Heart right ventricle (tissue), 16 donors: ENCODE measurements around the gene ZNF502. TPM values are rescaled to one million over a fixed set of nuclear protein-coding genes. Genes with fewer than 3 reads are reported as not detected.

Source experiments
- ATAC-seq, 8 donors: fragments of 200-7000 bp; cut with Tn5 transposase; one replicate each; pipeline ENCODE4 v1.9.1; 2020; ENCODE audit warnings: mild to moderate bottlenecking in 8 of 8, moderate library complexity in 8 of 8, moderate number of reproducible peaks in 1 of 8
- DNase-seq, 2 donors: peaks; one replicate each; pipeline ENCODE4 v3.0.0-alpha.2; 2020
- H3K27ac ChIP-seq, 10 donors: fragments of 200-600 bp; sonication (generic) in 2 of 10; one replicate each; pipeline versions ENCODE4 v1.5.0 to v1.8.0; 2020 to 2022; ENCODE audit warnings: mild to moderate bottlenecking in 3 of 10
- H3K27me3 ChIP-seq, 7 donors: fragments of 200-600 bp; one replicate each; pipeline ENCODE4 v1.8.0; 2021 to 2022; ENCODE audit warnings: mild to moderate bottlenecking in 2 of 7
- H3K36me3 ChIP-seq, 9 donors: fragments of 200-600 bp; sonication (generic) in 1 of 9; one replicate each; pipeline versions ENCODE4 v1.5.0 to v1.8.0; 2020 to 2022; ENCODE audit warnings: mild to moderate bottlenecking in 2 of 9
- H3K4me1 ChIP-seq, 9 donors: fragments of 200-600 bp; sonication (generic) in 1 of 9; one replicate each; pipeline versions ENCODE4 v1.5.0 to v1.8.0; 2020 to 2022; ENCODE audit warnings: mild to moderate bottlenecking in 4 of 9
- H3K4me3 ChIP-seq, 10 donors: fragments of 200-600 bp; sonication (generic) in 2 of 10; one replicate each; pipeline versions ENCODE4 v1.5.0 to v1.8.0; 2020 to 2022; ENCODE audit warnings: mild to moderate bottlenecking in 7 of 10, moderate library complexity in 2 of 10
- H3K9me3 ChIP-seq, 11 donors: fragments of 200-600 bp in 10 of 11; sonication (generic) in 2 of 11; one replicate each; pipeline versions ENCODE4 v1.5.0 to v1.8.0; 2013 to 2022; ENCODE audit warnings: mild to moderate bottlenecking in 2 of 11, control low read depth in 1 of 11, moderate library complexity in 1 of 11
- CTCF ChIP-seq, 9 donors: fragments of 200-600 bp; sonication (generic) in 2 of 9; IDR thresholded peaks; one replicate each; pipeline versions ENCODE4 v1.5.0 to v1.8.0; 2021 to 2022; ENCODE audit warnings: antibody characterized with exemption in 9 of 9, mild to moderate bottlenecking in 5 of 9, moderate library complexity in 1 of 9
- WGBS, 2 donors: extraction: QIAGEN DNeasy Blood & Tissue Kit; methylation state at CpG; one replicate each; pipeline ENCODE4 v1.1.7; 2013; ENCODE audit warnings: inconsistent platforms in 1 of 2; 5-methylcytosine and 5-hydroxymethylcytosine counted together
- intact Hi-C, 10 donors: fragments of 100-400 bp; cut with DNase I; formaldehyde crosslinking; loops; one replicate each; pipeline versions ENCODE4 v1.11.1 to v1.14.2; 2022
- polyA plus RNA-seq, 2 donors: library from polyadenylated mRNA; stranded (reverse); fragments of 200-250 nt; gene quantifications; one replicate each; pipeline ENCODE4 v1.2.3, GENCODE V29; 2013
- total RNA-seq, 10 donors: library from RNA; stranded (reverse); fragmentation: NEBNext Ultra II Directional in 3 of 10; extraction: Animal tissue kit (Norgen Biotek cat#: 25700) in 3 of 10; gene quantifications; one replicate each; pipeline versions ENCODE4 v1.2.1 to v1.2.4, GENCODE V29; 2021 to 2023
- donor health status: Arrhythmogenic right ventricular cardiomyopathy.
- donor health status: ischemic (EF 13 %, LVEDD 7.1; RV severe dilation, severe dysfunction).
- donor health status: healthy with polysubstance abuse.
- donor health status: DM: no; HTN: yes; CAD: no.
- donor health status: DM: no; HTN: no; CAD: no.
- donor health status: ischemic (EF 25% LVEDD 6.9; RV normal size, moderate dysfunction).
- donor health status: ischemic (EF 25% LVEDD 5.7; RV mildly dilated, moderate dysfunction).
- donor health status: healthy.
- donor health status: DM: yes; HTN: yes; CAD: no.
- donor health status: Ischemic cardiomyopathy.
- donor health status: ischemic (EF 35%, LVEDD 5.7; RV mildly dilated, moderate dysfunction).
- donor health status: nonischemic (EF 11% LVEDD 7.7; RV severe dilation, severe dysfunction).
- donor health status: DM: yes; HTN: yes; CAD: no.
- donor health status: PGD.
- donor health status: ischemic (EF 29% LVEDD 5.4; RV normal size, mild dysfunction).
- donor health status: nonischemic (EF 23%, LVEDD 6.1; RV moderate dilation, normal function).

Gene ZNF502
- total and polyA plus RNA-seq, 12 donors = 1.9 to 4.6 (median 3.2) TPM

GRCh38 chr3:44721231-44722102 lies 9.0 kb downstream of the ZNF502 start:
- Histone ChIP-seq H3K4me3 (no peak overlapping the region), H3K36me3 (peaks cover 0 to 86% (median 45%) of the 10 kb centered on the region in 9 donors), H3K4me1 (no peaks in the 10 kb centered on the region), H3K9me3 (peaks cover 13 to 100% (median 99%) of the 10 kb centered on the region in 11 donors), H3K27me3 (no peaks in the 10 kb centered on the region), H3K27ac (no peak overlapping the region)
- no peak for TF ChIP-seq CTCF (IDR thresholded peaks at IDR 0.05)
- ATAC-seq = no peak
- DNase-seq = no peak
- intact Hi-C loops = loop anchor here in 1 of 10 donors (10.0 kb wide), 1 partner anchor 143 kb away; the partner anchor contains the start of gene TMEM42
- 99% methylated on average over 10 of the region's 10 CpGs for WGBS, 2 donors

GRCh38 chr3:44722103-44722401 lies 9.6 kb downstream of the ZNF502 start:
- DNase-seq (no peak), ATAC-seq (no peak)
- Histone ChIP-seq H3K4me1 (no peaks in the 10 kb centered on the region), H3K36me3 (peaks cover 0 to 80% (median 45%) of the 10 kb centered on the region in 9 donors), H3K9me3 (peaks cover 13 to 100% (median 98%) of the 10 kb centered on the region in 11 donors), H3K27me3 (no peaks in the 10 kb centered on the region), H3K27ac (no peak overlapping the region), H3K4me3 (no peak overlapping the region)
- TF ChIP-seq CTCF (IDR thresholded peaks at IDR 0.05) = no peak
- intact Hi-C loops = loop anchor here in 1 of 10 donors (10.0 kb wide), 1 partner anchor 143 kb away; the partner anchor contains the start of gene TMEM42
- 97 to 98% methylated on average over 1 of the region's 1 CpG for WGBS, 2 donors

- H3K27me3 ChIP-seq = no peaks in the 10 kb centered on the region
- DNase-seq (peak; percentile 93 to 96), ATAC-seq (peak; percentile 99 to 100 (median 100))
- peak within 1 kb of the TSS; percentile 61 to 91 (median 80) for H3K4me3 ChIP-seq
- intact Hi-C loops = loop anchor here in 3 of 10 donors (1.0 to 10.0 kb wide), 4 partner anchors 17 to 135 kb away; partner anchors contain the start of genes ZNF502 (in 2 of the 3), KIAA1143 (in 1 of the 3), KIF15 (in 1 of the 3) and TMEM42 (in 1 of the 3)
- WGBS, 2 donors = 1% methylated on average over 46 of the region's 46 CpGs
- peaks cover 0 to 92% (median 74%) of the 10 kb centered on the region in 11 donors for H3K9me3 ChIP-seq
- peaks cover 0 to 11% (median 3%) of the 10 kb centered on the region in 9 donors for H3K4me1 ChIP-seq
- H3K36me3 ChIP-seq = peaks cover 0 to 53% (median 35%) of the 10 kb centered on the region in 9 donors
- peak within 1 kb of the TSS in 9 of 10 donors; percentile 51 to 79 (median 63) for H3K27ac ChIP-seq
- no peak for TF ChIP-seq CTCF (IDR thresholded peaks at IDR 0.05)
These were observed 17.0 kb downstream of the ZNF502 start, which contains the start of gene ZNF501 for GRCh38 chr3:44729384-44729910. Gene ZNF501 (plus strand): TSS chr3:44729635. CDS start chr3:44734422, 4,787 bp downstream.

DNA sequence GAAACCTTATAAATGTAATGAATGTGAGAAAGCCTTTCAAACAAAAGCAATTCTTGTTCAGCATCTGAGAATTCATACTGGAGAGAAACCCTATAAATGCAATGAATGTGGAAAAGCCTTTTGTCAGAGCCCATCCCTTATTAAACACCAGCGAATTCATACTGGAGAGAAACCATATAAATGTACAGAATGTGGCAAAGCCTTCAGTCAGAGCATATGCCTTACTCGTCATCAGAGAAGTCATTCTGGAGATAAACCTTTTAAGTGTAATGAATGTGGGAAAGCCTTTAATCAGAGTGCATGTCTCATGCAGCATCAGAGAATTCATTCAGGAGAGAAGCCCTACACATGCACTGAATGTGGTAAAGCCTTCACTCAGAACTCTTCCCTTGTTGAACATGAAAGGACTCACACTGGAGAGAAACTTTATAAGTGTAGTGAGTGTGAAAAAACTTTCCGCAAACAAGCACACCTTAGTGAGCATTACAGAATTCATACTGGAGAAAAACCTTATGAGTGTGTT lies 22.2 kb downstream of the ZNF502 start:
- peaks cover 13 to 98% (median 83%) of the 10 kb centered on the region in 11 donors for H3K9me3 ChIP-seq
- no peak overlapping the region for H3K4me3 ChIP-seq
- H3K27me3 ChIP-seq = no peaks in the 10 kb centered on the region
- ATAC-seq (no peak), DNase-seq (no peak)
- peaks cover 0 to 75% (median 51%) of the 10 kb centered on the region in 9 donors for H3K36me3 ChIP-seq
- 99% methylated on average over 3 of the region's 3 CpGs for WGBS, 2 donors
- no peak overlapping the region for H3K27ac ChIP-seq
- intact Hi-C loops = no loop called here
- H3K4me1 ChIP-seq = peaks cover 0 to 8% (median 0%) of the 10 kb centered on the region in 9 donors
- TF ChIP-seq CTCF (IDR thresholded peaks at IDR 0.05) = no peak
